Astrocyte (in vitro differentiated cells and primary cell): Measurements from ENCODE around the gene STMN3.

Experiments used
- EZH2 ChIP-seq: IDR thresholded peaks from 2 replicates; pipeline ENCODE4 v1.6.1; 2012; ENCODE audit warnings: mild to moderate bottlenecking, low read length, inconsistent platforms; ENCODE audit not compliant: insufficient read depth
- TF ChIP-seq, protein P1 (sequence below): IDR thresholded peaks from 2 replicates; pipeline ENCODE4 v1.5.1; 2011; ENCODE audit warnings: low read depth, mild to moderate bottlenecking, inconsistent platforms, low read length, moderate library complexity; ENCODE audit not compliant: insufficient read depth

DNA sequence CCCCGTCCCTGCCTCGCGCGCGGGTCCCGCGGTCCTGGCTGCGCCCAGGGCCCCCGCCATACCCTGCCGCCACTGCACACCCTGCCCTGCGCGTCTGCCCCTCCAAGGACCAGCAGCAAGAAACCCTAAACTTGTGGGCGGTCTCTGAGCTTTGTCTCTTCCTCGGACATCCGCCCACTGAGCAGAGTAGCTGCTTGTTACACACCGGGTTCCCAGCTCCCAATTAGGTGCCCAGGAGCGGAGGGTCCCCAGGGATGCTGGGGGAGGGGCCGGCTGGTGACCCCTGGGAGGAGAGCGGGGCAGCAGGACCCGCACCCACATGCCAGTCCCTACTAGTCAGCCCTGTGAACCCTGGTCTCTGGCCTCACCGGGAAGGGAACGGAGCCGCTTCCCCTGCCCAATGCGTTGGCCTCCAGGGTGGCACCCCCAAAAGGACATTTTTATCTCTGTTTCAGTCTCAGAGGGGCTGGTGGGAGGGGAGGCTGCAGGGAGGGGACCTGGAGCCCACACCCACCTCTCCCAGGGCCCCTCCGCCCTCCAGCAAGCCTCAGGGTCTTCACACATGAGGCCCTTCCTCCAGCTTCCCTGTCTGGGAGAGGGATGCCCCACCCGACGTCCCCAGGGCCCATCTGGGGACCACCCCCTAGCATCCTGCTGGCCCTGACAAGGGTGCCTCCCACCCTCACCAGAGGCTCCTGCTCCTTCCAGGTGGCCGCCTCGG is 10.5 kb downstream of the STMN3 start:
- TF ChIP-seq, protein P1, sequence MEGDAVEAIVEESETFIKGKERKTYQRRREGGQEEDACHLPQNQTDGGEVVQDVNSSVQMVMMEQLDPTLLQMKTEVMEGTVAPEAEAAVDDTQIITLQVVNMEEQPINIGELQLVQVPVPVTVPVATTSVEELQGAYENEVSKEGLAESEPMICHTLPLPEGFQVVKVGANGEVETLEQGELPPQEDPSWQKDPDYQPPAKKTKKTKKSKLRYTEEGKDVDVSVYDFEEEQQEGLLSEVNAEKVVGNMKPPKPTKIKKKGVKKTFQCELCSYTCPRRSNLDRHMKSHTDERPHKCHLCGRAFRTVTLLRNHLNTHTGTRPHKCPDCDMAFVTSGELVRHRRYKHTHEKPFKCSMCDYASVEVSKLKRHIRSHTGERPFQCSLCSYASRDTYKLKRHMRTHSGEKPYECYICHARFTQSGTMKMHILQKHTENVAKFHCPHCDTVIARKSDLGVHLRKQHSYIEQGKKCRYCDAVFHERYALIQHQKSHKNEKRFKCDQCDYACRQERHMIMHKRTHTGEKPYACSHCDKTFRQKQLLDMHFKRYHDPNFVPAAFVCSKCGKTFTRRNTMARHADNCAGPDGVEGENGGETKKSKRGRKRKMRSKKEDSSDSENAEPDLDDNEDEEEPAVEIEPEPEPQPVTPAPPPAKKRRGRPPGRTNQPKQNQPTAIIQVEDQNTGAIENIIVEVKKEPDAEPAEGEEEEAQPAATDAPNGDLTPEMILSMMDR = no peak
- TF ChIP-seq EZH2 = no peak
